ENCODE results near the gene S1PR3.

DNA sequence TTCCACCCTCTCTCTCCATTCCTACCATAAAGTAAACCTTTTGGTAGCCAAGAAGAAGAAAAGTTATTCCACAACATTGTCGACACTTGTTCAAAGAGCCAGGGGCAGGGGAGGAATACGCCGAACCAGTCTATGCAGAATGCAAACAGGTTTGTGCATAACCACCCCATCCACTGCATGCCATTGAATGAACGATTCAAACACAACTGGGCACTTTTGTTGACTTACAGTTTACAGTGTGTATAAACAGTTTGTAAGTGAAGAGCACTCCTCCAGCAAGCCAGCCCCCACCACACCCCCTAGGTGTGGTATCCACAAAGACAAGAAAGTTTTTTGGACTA lies 6.8 kb upstream of the S1PR3 start:
- TF ChIP-seq, protein P1, sequence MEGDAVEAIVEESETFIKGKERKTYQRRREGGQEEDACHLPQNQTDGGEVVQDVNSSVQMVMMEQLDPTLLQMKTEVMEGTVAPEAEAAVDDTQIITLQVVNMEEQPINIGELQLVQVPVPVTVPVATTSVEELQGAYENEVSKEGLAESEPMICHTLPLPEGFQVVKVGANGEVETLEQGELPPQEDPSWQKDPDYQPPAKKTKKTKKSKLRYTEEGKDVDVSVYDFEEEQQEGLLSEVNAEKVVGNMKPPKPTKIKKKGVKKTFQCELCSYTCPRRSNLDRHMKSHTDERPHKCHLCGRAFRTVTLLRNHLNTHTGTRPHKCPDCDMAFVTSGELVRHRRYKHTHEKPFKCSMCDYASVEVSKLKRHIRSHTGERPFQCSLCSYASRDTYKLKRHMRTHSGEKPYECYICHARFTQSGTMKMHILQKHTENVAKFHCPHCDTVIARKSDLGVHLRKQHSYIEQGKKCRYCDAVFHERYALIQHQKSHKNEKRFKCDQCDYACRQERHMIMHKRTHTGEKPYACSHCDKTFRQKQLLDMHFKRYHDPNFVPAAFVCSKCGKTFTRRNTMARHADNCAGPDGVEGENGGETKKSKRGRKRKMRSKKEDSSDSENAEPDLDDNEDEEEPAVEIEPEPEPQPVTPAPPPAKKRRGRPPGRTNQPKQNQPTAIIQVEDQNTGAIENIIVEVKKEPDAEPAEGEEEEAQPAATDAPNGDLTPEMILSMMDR (conservative IDR thresholded peaks at IDR 0.05; ENCODE audit: low read length), result no peak
- no peak for TF ChIP-seq EZH2phosphoT487 (IDR thresholded peaks at IDR 0.05; ENCODE audit: borderline replicate concordance, low read depth, low read length)

All from OCI-LY7 (cell line).